Amygdala (tissue), 56 donors: Measurements from ENCODE around the gene AKT3.

Experiments
- DNase-seq, 56 donors: peaks; one replicate each; lab custom pipeline; 2025; lab: John Stamatoyannopoulos, UW

The AKT3 gene

DNA sequence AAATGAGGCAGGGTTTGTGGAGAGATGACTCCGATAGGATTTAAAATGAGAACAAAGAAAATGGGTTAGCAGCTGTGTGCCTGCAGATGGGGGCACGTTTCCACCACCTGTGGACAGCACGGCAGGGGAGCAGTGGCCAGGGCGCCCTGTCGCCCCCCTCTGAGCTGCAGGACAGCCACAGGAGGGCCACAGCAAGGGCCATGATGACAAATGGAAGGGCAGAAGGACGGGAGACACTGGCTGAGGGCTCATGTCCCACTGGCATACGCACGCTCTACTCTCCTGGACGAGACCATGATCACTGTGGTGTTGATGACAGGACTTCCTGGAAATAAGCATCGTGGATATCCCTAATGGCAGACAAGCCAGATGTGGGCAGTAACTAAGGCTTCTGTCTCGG, 353.2 kb downstream of the AKT3 start:
- no peak for DNase-seq

- DNase-seq: peak in 53 of 56 donors; percentile 33 to 90 (median 71)
These were observed 353.8 kb downstream of the AKT3 start for GRCh38 chr1:243496187-243496646.

DNA sequence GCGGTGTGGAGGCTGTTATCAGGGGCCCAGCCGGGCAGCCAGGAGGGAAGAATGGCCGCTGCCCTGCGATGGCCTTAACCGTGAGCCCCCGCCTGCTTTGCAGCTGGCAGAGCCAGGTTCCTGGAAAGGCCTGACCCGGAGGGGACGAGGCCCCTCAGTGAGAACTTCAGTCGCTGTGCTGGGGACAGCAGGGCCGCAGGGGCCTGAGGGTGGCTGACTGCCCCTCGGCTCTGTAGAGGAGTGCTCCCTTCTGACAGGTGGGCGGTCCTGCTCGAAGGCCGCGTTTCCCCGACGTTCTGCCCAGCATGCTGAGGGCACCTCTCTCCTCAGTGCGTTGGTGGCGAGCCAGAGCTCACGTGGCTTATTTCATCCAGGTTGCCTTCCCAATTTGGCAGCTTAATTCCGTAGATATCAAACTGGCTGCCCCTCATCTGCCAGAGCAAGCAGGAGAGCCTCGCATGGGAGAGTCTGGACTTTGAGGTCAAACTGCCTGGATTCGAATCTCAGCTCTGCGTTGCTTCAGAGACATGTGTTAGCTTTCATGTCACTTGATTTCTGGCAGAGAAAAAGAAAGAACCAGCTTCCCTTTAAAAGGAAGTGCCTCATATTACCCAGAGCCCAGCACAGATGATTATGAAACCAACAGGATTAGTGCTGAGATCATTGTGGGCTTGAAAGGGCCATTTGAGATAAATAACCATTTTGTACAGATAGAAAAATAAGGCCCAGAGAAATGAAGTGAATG, 354.4 kb downstream of the AKT3 start:
- DNase-seq: peak in 3 of 56 donors; percentile 34 to 60 (median 48)

DNA sequence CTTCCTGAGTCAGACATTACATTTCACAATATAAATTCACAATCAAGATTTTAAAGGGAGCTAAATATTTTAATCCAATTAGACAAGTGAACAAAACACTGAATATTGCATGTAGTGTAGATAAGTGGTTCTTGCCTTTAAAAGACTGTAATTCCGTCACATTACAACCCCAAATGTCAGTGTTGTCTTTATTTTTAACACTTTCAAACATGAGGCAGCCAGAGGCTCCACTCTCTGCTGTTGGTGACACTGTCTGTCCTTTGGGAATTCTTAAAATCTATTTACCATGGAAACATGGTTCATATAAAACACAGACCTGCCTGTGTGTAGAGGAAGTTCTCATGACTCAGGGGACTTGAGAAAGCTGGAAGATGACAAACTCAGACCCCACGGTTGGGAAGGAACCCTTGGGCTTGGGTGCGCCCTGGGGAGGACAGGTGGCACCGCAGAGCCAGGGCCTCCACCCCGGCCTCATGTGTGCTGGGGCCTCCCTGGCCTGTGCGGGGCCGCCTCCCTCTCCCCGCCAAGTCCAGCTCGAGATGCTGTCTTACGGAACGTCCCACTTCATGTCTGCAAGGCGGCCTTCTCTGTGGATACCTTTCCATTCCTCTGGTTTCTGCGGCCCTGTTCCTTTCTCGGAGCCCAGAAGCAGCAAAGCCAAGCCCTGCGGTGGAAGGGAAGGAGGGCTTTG, 355.2 kb downstream of the AKT3 start:
- no peak for DNase-seq

DNA sequence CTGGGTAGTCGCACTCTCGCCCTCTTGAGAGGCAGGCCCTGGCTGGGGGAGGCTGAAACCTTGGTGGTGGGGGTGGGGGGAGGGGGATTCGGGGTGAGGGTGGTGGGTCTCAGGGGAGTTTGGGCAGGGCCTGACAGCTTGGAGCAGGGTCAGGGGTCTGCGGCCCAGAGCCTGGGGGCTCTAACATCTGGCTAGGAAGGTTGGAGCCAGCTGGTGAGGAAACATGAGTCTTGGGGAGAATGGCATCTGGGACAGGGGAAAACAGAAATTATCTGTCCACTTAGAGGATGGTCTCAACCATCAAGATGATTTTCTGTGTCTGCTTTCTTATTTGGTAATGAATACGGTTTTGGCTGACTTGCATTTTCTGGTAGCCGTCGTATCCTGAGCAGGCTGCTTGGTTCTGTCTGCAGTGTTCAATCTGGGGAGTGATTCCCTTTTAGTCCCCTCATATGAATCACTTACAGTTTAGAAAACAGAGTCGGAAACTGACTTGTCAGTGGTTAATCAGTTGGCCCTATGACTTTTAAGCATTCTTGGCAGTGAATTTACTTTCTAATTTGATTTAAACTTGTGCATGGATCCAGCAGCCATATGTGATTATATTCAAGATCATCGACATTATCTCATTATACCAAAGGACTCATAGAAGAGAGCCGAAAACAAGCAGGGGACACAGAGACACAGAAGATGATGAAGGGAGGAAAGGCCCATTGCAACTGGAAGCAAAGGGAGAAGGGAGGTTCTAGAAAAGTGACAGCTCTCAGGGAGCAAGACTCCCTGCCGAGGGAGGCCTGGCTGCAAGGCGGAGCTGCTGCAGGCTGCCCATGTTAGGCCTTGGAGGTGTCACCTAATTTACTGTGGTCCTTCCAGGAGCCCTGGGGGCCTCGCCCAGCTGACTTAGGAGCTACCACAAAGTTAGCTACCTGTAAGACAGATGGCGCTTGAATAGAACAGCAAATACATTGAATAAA, 356.6 kb downstream of the AKT3 start:
- no peak for DNase-seq

DNA sequence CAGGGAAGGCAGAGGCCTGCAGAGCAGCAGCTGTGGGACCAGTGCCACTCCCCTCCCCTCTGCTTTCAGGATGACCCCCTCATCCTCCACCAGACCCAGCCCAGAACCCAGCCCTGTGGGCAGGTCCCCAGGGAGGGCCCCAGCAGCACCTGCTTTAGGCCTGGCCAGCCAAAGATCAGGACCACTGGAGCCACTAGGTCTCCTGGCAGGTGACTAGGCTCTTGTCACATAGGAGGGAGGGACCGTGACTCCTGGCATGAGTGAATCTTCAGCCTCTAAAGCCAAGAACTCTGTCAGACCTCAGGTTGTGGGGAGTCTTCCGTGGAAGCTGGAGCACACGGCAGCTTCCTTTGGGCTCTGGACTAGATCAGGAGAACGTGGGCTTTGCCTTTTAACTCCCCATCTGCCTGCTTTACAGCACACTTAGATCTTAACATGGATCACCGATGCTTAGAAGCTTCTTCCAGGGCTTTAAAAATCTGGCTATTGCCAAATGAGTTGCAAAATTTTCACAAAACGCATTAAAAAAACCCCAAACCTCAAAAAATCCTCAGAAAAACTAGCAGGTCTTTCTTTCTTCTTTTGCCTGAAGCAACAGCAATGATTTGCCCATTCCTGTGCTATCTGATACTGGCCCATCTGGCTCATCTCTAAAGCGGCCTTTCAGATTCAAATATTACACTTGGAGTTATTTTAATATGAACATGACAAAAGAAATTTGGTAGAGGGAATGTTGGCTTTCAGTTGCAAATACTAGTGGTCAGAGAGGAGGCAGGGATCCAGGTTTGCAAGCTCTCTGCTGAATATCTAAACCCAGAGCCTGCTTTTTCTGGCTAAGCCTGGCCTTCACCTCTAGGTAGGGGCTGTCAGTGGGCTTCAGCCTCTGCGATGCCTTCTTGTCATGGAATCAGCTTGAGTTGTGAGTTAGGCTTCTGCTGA, 359.0 kb downstream of the AKT3 start:
- DNase-seq: no peak

- DNase-seq: no peak
These were observed 360.1 kb downstream of the AKT3 start for GRCh38 chr1:243489681-243490546.

- no peak for DNase-seq
These were observed 360.9 kb downstream of the AKT3 start for GRCh38 chr1:243489158-243489527.

- DNase-seq: no peak
These were observed 361.4 kb downstream of the AKT3 start for GRCh38 chr1:243488459-243489157.

DNA sequence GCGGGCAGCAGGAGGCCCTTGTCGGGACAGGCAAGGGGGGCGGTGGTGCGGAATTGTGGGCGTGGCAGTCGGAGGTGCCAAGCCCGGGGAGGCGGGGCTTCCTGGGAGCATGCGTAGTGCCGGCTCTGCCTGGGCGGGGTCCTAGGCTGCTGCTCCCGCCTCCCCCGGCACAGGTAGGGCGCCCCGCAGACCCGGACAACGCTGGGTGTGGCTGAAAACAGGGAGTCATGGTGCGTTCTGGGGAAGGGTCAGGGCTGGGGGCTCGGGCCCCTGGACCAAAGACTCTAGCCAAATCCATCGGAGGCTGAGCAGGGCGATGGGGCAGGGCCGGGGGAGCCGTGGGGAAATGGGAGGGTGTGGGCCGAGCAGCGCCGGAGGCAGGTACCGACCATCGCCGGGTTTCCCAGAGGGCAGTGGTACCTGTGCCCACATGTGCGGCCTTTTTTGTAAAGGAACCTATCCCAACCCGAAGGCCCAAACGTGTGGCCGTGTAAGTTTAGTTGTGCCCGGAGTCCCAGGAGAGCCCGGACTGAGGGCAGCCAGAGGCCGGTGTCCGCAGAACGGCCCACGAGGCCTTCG, 362.3 kb downstream of the AKT3 start:
- no peak for DNase-seq

DNA sequence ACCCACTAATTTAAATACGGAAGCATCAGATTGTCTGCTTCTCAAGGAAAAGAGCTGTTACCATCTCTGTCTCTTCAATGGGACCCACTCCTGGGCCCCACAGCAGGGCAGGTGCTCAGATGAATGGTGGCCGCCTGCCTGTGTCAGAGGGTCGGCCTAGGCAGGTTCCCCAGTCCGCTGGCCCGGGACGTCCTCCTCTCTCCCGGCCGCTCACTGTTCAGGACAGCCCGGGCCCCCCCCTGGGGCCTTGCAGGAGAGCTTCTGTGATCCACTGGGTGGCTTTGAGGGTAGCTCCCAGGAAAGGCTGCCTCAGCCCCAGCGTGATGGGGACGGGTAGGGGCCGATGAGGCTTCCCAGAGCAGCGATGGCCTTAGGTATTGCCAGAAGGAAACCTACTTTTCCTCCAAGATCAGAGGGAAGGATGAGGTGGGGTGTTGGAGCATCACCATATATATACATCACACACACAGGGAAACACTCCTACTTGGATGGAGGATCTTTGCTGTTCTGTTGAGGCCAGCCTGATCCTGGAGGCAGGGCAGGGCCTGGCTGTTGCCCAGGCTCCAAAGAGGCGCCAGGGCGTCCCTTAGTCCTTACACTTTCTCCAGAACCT, 362.9 kb downstream of the AKT3 start:
- DNase-seq: no peak

DNA sequence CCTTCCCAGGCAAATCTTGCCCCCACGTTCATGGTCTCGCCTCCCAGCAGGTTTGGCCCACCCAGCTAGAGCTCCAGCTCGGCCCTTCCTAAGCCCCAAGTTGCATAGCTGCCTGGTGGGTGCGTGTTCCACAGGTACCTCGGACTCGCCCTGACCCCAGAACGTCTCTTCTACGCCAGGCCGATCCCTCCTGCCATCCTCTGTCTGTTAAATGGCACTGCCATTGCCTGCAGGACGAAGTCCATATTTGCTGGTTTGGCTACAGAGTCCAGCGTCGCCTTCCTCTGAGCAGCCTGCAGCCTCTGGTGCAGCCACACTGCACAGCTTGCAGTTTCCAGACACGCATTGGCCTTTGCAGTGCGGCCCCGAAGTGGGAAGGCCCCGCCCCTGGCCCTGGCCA, 366.1 kb downstream of the AKT3 start:
- DNase-seq: no peak

GRCh38 chr1:243483071-243483771, 366.8 kb downstream of the AKT3 start:
- peak in 8 of 56 donors; percentile 13 to 47 (median 34) for DNase-seq

DNA sequence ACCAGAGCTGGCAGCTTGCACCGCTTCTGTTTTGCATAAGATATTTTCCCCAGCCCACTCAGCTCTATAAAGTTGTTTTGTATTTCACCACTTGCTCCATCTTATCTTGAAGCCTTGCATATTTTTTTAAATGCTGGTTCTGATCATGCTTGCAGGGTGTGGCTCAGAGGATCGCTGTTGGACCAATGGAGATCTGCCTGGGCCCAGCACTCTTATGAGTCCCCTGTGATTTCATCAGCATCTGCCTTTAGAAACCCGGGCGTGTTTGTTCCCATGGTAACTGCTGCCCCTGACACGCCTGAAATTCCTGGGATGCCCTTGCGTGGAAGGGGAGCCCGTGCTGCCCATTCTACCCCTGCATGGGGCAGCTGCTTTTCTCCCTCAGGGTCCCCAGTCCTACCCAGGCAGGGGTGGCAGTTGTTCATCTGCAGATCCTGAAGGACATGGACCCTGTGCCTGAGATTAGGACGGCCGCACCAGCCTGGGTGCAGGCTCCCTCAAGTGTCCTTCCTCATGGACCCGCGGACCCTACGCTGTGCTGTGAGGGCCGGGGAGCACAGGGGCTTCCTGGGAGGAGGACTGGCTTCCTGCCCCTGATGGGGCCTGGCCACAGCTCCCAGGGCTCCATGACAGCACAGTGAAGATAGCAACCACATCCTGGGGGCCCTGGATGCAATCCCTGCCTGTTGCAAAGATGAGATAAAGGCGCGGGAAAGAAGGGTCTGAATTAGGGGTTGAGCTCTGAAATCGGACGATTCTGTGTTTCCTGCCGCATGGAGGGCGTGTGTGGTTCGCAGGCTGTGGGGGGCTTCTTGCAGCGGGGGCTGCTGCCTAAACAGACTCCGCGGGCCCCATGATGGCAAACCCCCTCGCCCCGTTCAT, 367.7 kb downstream of the AKT3 start:
- peak in 14 of 56 donors; percentile 32 to 71 (median 38) for DNase-seq

DNA sequence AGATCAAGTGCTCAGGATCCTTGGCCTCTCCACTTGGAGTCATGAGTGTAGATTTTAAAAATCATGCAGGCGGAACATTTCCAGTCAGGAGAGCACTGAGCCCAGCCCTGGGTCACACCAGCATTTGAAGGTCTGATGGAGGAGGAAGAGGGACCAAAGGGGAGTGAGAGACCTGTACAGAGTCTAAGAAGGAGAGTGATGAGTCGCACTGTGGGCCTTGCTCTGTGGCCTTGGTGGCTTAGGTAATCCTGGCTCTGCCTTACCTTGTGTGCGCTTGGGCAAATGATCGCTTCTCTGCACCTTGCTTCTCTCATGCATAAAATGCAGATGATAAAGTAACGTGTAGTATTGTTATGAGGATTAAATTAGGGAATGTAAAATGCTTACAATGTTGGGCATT, 368.9 kb downstream of the AKT3 start:
- no peak for DNase-seq
